Esophagus muscularis mucosa (tissue), 4 donors: ENCODE data around the gene KRT7.

Experiments used
- CTCF ChIP-seq, 3 experiments: fragments of 200-600 bp in 2 of 3; fragments of 450-650 bp in 1 of 3; sonication (generic) in 2 of 3; IDR thresholded peaks; one replicate each; pipeline ENCODE4 v1.5.1; 2017 to 2019; ENCODE audit warnings: antibody characterized with exemption in 3 of 3, mild to moderate bottlenecking in 2 of 3, moderate library complexity in 1 of 3
- EP300 ChIP-seq: sonication (generic); formaldehyde crosslinking; IDR thresholded peaks from one replicate; pipeline ENCODE4 v1.6.1; 2017; ENCODE audit warnings: antibody characterized with exemption
- POLR2A ChIP-seq: fragments of 450-650 bp; IDR thresholded peaks from one replicate; pipeline ENCODE4 v1.6.1; 2017; ENCODE audit warnings: antibody characterized with exemption, moderate library complexity, mild to moderate bottlenecking, low read depth
- POLR2AphosphoS5 ChIP-seq, 2 donors: sonication (generic); formaldehyde crosslinking; IDR thresholded peaks; one replicate each; pipeline ENCODE4 v1.6.1; 2017; ENCODE audit warnings: antibody characterized with exemption in 2 of 2

GRCh38 chr12:52259657-52260243 lies 26.7 kb downstream of the KRT7 start:
- TF ChIP-seq CTCF (IDR thresholded peaks at IDR 0.05) (no peak), EP300 (no peak), POLR2AphosphoS5 (IDR thresholded peaks at IDR 0.05) (no peak), POLR2A (no peak)
